ENCODE measurements around the gene ETHE1. TPM values are rescaled to one million over a fixed set of nuclear protein-coding genes. Genes with fewer than 3 reads are reported as not detected.

ETHE1 gene
- total RNA-seq, 1 donor = 52.1 TPM

DNA sequence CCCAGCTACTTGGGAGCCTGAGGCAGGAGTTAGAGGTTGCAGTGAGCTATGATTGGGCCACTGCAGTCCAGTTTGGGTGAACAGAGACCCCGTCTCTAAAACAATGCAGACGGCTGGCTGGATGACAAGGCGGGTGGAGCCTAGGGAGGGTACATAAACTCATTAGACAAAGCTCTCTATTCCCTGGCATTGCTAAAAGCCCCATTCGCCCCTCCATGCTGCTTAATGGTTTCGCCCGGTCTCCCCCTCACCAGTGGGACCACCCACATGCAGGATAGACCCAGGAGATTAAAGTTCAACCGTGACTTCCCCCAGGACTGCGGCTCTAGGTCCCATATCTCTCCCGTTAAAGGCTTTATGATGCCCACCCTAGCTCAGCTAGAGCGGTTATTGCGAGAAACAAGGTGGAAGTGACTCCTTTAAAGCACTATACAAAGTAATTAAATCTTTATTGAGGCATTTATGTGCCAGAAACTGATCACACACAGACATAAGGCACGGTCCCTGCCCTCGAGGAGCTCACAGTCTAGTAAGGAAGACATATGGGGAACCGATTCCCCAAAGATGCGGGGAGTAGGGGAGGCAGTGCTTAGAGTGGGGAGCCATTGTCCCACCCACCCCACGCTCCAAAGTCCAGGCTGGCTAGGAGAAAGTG, 66.5 kb downstream of the ETHE1 start:
- Histone ChIP-seq H3K9me3 (ENCODE audit: low read depth, low read length) (no peaks in the 10 kb centered on the region), H4K20me1 (ENCODE audit: insufficient read depth, low read length) (no peaks in the 10 kb centered on the region), H3K27me3 (ENCODE audit: insufficient read depth, low read length) (peaks cover 8% of the 10 kb centered on the region), H3K36me3 (ENCODE audit: insufficient read depth, low read length) (no peaks in the 10 kb centered on the region), H3K4me1 (ENCODE audit: insufficient read depth, low read length) (no peaks in the 10 kb centered on the region), H3K27ac (ENCODE audit: low read depth, low read length) (no peak overlapping the region), H3K4me2 (ENCODE audit: insufficient read depth, low read length) (no peak overlapping the region), H3K4me3 (ENCODE audit: insufficient read depth, low read length) (no peak overlapping the region), H2AFZ (ENCODE audit: low read length) (no peak overlapping the region), H3K79me2 (ENCODE audit: insufficient read depth, low read length) (no peaks in the 10 kb centered on the region)
- no peak for TF ChIP-seq CTCF (IDR thresholded peaks at IDR 0.05; ENCODE audit: extremely low read depth, low read depth, low read length)
- peak; percentile 17 for DNase-seq (ENCODE audit: insufficient read length, low spot score, missing footprints)

GRCh38 chr19:43457809-43458208, 69.2 kb downstream of the ETHE1 start:
- H3K4me2 ChIP-seq (ENCODE audit: insufficient read depth, low read length) = no peak overlapping the region
- H3K27ac ChIP-seq (ENCODE audit: low read depth, low read length) = no peak overlapping the region
- no peaks in the 10 kb centered on the region for H3K4me1 ChIP-seq (ENCODE audit: insufficient read depth, low read length)
- TF ChIP-seq CTCF (IDR thresholded peaks at IDR 0.05; ENCODE audit: extremely low read depth, low read depth, low read length) = no peak
- DNase-seq (ENCODE audit: insufficient read length, low spot score, missing footprints) = no peak
- no peaks in the 10 kb centered on the region for H3K79me2 ChIP-seq (ENCODE audit: insufficient read depth, low read length)
- H3K9me3 ChIP-seq (ENCODE audit: low read depth, low read length) = no peaks in the 10 kb centered on the region
- no peak overlapping the region for H2AFZ ChIP-seq (ENCODE audit: low read length)
- H4K20me1 ChIP-seq (ENCODE audit: insufficient read depth, low read length) = no peaks in the 10 kb centered on the region
- no peak overlapping the region for H3K4me3 ChIP-seq (ENCODE audit: insufficient read depth, low read length)
- H3K36me3 ChIP-seq (ENCODE audit: insufficient read depth, low read length) = no peaks in the 10 kb centered on the region
- peaks cover 8% of the 10 kb centered on the region for H3K27me3 ChIP-seq (ENCODE audit: insufficient read depth, low read length)

Other genes starting within 250 kb of the ETHE1 start
- gene CD177, start 173.5 kb downstream of the ETHE1 start, total RNA-seq = under 0.01 TPM in 1 of 2 replicates, not detected in the other
- gene TEX101, start 112.3 kb downstream of the ETHE1 start, total RNA-seq = not detected in 2 replicates
- 0.88 TPM in 1 of 2 replicates, not detected in the other for gene LYPD3, start 61.6 kb downstream of the ETHE1 start, total RNA-seq
- 10.9 and 12.1 TPM in 2 replicates for gene PHLDB3, start 22.5 kb downstream of the ETHE1 start, total RNA-seq
- 0.29 and 0.72 TPM in 2 replicates for gene ZNF575, start 6.0 kb upstream of the ETHE1 start, total RNA-seq
- 21.4 and 22.7 TPM in 2 replicates for gene XRCC1, start 48.3 kb upstream of the ETHE1 start, total RNA-seq
- 0.72 and 2.9 TPM in 2 replicates for gene PINLYP, start 48.6 kb upstream of the ETHE1 start, total RNA-seq
- 18.9 and 23.2 TPM in 2 replicates for gene IRGQ, start 68.9 kb upstream of the ETHE1 start, total RNA-seq
- 7.4 and 9.4 TPM in 2 replicates for gene ZNF576, start 69.4 kb upstream of the ETHE1 start, total RNA-seq
- gene SRRM5, start 84.9 kb upstream of the ETHE1 start, total RNA-seq = under 0.01 TPM in 1 of 2 replicates, not detected in the other
- 31.5 and 37.3 TPM in 2 replicates for gene ZNF428, start 92.4 kb upstream of the ETHE1 start, total RNA-seq
- 1.2 and 1.4 TPM in 2 replicates for gene CADM4, start 112.6 kb upstream of the ETHE1 start, total RNA-seq
- 52.5 and 62.2 TPM in 2 replicates for gene PLAUR, start 143.0 kb upstream of the ETHE1 start, total RNA-seq
- not detected in 2 replicates for gene IRGC, start 188.9 kb upstream of the ETHE1 start, total RNA-seq
- gene SMG9, start 227.8 kb upstream of the ETHE1 start, total RNA-seq = 14.5 and 17.4 TPM in 2 replicates

Measured in osteoblast (primary cell).